ENCODE results near the gene GAD1. TPM values are rescaled to one million over a fixed set of nuclear protein-coding genes. Genes with fewer than 3 reads are reported as not detected.
A peak's percentile ranks its signal among the peaks of the same experiment; 100 is the strongest.

GAD1 gene
- 1 to 10 TPM; 1.5 to 2.2 TPM for total RNA-seq

- no peaks in the 10 kb centered on the region for H3K9me3 Mint-ChIP-seq
- peak; percentile 65 for DNase-seq
- H3K4me3 Mint-ChIP-seq: peak within 1 kb of the TSS; percentile 65
- POLR2A ChIA-PET: interaction anchor here (1.0 kb wide), 1 partner anchor 112 kb away, joined by 3 read pairs; the partner anchor contains the start of gene GORASP2
- H3K36me3 Mint-ChIP-seq (ENCODE audit: low read depth): no peaks in the 10 kb centered on the region
- CTCF ChIA-PET: interaction anchor here (0.6 to 2.2 kb wide), 23 partner anchors 9 to 899 kb away, joined by 3 to 16 read pairs (median 3); partner anchors contain the start of genes ERICH2 and SP5
- peak within 1 kb of the TSS; percentile 22 for H3K27ac Mint-ChIP-seq
- peaks cover 54% of the 10 kb centered on the region for H3K4me1 Mint-ChIP-seq
- peaks cover 91% of the 10 kb centered on the region for H3K27me3 Mint-ChIP-seq
Measured at GRCh38 chr2:170816504-170817092, at the start of gene GAD1. Gene GAD1, plus strand, starts transcription at chr2:170816887. Its CDS starts 1,705 bp downstream, at chr2:170818592.

DNA sequence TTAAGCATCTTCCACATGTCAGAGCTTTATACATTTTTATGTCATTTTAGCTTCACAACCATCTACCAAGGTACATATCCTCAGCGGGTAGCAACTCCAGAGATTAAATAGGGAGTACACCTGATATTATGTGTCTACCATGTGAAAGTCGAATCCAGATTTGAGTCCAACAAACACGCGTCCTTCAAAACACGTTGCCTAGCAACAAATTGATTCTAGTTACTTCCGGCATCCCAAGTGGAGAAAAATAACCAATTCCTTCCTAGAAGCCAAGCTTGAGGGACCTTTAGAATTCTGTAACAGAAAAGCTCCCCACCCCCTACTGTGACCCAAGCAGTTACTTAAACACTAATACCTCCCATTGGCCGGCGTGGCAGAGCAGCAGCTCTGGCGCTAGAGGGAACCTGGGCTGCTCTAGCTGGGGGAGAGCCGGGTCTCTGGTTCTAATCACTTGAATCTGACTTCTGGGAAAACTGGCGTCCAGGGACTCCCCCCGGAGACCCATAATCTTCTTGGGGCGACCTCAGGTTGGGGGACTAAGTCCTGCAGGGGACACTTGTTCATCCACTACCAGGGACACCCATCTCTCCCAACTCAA, 46.6 kb upstream of the GAD1 start, which contains the start of gene ERICH2:
Gene ERICH2 (plus strand): TSS at position 371 of the 598 bp plus-strand sequence. CDS start 304 bp downstream, outside the sequence.
- Mint-ChIP-seq H3K27ac (no peak within 1 kb of the TSS), H3K4me3 (peak within 1 kb of the TSS; percentile 74), H3K36me3 (ENCODE audit: low read depth) (no peaks in the 10 kb centered on the region), H3K27me3 (peaks cover 36% of the 10 kb centered on the region), H3K4me1 (peaks cover 13% of the 10 kb centered on the region), H3K9me3 (no peaks in the 10 kb centered on the region)
- DNase-seq: peak; percentile 50
- ChIA-PET POLR2A (no interaction called here), CTCF (interaction anchor here (0.6 to 1.2 kb wide), 7 partner anchors 9 to 409 kb away, joined by 3 to 4 read pairs (median 3); partner anchors contain the start of gene GAD1)

DNA sequence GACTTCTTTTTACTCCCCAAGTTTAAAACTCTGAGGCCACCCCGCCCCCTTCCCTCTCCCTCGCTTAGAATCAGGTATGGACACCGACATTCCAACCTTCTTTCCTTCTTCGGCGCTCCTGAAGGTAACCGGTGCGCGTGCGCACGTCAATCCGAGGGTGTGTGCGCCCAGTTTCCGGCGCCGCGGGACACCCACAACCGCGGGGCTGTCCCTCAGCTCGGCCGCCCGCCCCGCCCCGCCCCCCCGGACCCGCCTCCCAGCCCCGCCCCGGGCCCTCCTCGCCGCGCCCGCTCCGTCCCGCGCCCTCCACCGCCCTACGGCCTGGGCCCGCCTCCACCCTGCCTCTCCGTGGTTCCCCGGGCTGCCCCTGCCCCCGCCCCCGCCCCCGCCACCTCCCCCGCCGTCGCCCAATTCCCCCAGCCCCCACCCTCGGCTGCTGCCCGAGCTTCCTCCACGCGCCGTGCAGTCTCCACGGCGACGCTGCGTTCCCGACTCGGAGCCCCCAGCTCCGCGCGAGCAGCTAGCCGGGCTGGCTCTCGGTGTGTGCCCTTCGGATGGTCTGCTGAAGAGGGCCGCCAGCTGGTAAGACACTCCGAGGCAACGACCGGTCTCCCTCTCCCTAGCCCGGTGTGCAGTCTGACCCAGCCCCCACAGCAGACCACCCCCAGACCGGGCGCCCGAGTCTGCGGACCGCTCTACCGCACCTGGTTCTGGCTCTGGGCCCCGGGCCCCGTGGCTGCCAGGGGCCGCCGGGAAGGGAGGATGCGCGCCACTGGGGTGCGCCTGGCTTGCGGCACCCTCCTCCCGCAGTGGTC, 45.9 kb upstream of the GAD1 start:
- Mint-ChIP-seq H3K4me1 (peaks cover 13% of the 10 kb centered on the region), H3K27me3 (peaks cover 39% of the 10 kb centered on the region), H3K4me3 (peak overlapping the region; percentile 74), H3K9me3 (no peaks in the 10 kb centered on the region), H3K27ac (no peak overlapping the region), H3K36me3 (ENCODE audit: low read depth) (no peaks in the 10 kb centered on the region)
- CTCF ChIA-PET: interaction anchor here (1.0 to 1.7 kb wide), 4 partner anchors 8 to 410 kb away, joined by 3 to 4 read pairs (median 4); no protein-coding TSS in a partner anchor
- POLR2A ChIA-PET: no interaction called here
- DNase-seq: peak; percentile 75

DNA sequence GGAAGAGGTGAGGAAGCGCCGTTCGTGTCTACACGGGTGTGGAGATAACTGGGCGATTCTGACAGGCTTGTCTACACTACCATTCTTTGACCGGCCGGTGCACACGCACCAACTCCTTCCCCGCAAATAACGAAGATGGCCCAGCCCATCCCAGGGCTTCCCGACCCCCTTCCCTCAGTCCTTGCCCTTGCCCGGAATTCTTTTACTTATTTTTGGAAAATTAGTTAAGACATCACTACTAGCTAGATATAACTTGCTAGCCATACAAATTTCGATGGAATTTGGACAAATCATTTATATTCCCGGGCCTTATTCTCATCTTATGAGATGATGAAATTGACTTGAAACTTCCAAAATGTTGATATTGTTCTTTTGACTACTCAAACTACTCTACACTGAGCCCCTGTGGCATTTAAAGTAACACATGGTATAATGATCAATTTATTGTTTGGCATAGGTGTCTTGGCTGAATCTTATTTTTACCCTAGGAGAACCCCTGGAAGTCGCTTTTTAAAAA, 45.2 kb upstream of the GAD1 start:
- CTCF ChIA-PET: interaction anchor here (0.8 to 1.7 kb wide), 6 partner anchors 10 to 410 kb away, joined by 3 to 4 read pairs (median 4); no protein-coding TSS in a partner anchor
- POLR2A ChIA-PET: no interaction called here
- Mint-ChIP-seq H3K4me3 (peak overlapping the region; percentile 63), H3K27ac (no peak overlapping the region), H3K4me1 (peaks cover 13% of the 10 kb centered on the region), H3K9me3 (no peaks in the 10 kb centered on the region), H3K36me3 (ENCODE audit: low read depth) (no peaks in the 10 kb centered on the region), H3K27me3 (peaks cover 39% of the 10 kb centered on the region)
- no peak for DNase-seq

DNA sequence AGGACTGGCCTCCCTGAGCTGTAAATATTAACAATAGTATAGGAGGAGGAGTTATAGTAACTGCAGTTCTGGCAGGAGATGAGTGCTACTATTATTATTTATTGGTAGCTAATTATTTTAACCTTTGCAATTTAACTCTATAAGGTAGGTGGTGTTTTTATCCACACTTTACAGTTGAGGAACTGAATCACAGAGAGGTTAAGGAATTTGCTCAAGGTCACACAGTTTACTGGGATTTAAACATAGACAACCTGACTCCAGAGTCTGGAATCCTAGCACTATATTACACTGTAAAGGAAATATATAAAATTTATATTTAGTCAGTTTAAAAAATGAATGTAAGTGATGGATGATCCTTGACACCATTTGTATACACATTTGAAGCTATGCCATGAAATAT, 44.4 kb upstream of the GAD1 start:
- no peak for DNase-seq
- H3K27ac Mint-ChIP-seq: no peak overlapping the region
- peaks cover 13% of the 10 kb centered on the region for H3K4me1 Mint-ChIP-seq
- POLR2A ChIA-PET: no interaction called here
- H3K4me3 Mint-ChIP-seq: peak overlapping the region; percentile 48
- H3K36me3 Mint-ChIP-seq (ENCODE audit: low read depth): no peaks in the 10 kb centered on the region
- CTCF ChIA-PET: interaction anchor here (0.8 to 1.7 kb wide), 4 partner anchors 9 to 402 kb away, joined by 3 to 4 read pairs (median 4); no protein-coding TSS in a partner anchor
- H3K9me3 Mint-ChIP-seq: no peaks in the 10 kb centered on the region
- peaks cover 37% of the 10 kb centered on the region for H3K27me3 Mint-ChIP-seq

GRCh38 chr2:170774074-170774473, 42.6 kb upstream of the GAD1 start:
- CTCF ChIA-PET: no interaction called here
- Mint-ChIP-seq H3K36me3 (ENCODE audit: low read depth) (no peaks in the 10 kb centered on the region), H3K27ac (no peak overlapping the region), H3K9me3 (no peaks in the 10 kb centered on the region), H3K27me3 (peaks cover 43% of the 10 kb centered on the region), H3K4me1 (peaks cover 13% of the 10 kb centered on the region), H3K4me3 (no peak overlapping the region)
- POLR2A ChIA-PET: no interaction called here
- DNase-seq: no peak

DNA sequence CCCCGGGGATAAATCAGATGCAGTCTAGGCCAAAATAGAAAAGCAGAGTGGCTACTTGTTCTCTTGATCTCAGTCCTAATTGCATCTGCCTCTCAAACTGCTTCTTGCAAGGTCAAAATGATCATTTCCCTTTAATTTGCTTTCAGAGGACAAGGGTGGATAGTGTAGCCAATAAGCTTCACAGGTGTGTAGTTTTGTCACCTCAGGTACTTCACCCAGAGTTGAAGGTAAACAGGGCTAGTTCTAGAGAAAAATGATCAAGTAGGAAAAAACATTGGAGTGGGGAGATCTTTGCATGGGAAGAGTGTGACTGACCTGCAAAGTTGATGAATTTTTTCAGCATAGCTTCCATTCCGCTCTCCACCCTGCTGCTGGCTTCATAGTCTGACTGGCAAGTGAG, 37.8 kb upstream of the GAD1 start:
- peaks cover 30% of the 10 kb centered on the region for H3K27me3 Mint-ChIP-seq
- no peak overlapping the region for H3K27ac Mint-ChIP-seq
- ChIA-PET CTCF (interaction anchor here (1.0 kb wide), 1 partner anchor 9 kb away, joined by 3 read pairs; the partner anchor contains the start of gene ERICH2), POLR2A (no interaction called here)
- H3K4me1 Mint-ChIP-seq: no peaks in the 10 kb centered on the region
- no peak overlapping the region for H3K4me3 Mint-ChIP-seq
- no peak for DNase-seq
- no peaks in the 10 kb centered on the region for H3K9me3 Mint-ChIP-seq
- H3K36me3 Mint-ChIP-seq (ENCODE audit: low read depth): no peaks in the 10 kb centered on the region

GRCh38 chr2:170779304-170779703, 37.4 kb upstream of the GAD1 start:
- no peaks in the 10 kb centered on the region for H3K4me1 Mint-ChIP-seq
- H3K36me3 Mint-ChIP-seq (ENCODE audit: low read depth): no peaks in the 10 kb centered on the region
- DNase-seq: no peak
- CTCF ChIA-PET: interaction anchor here (1.0 kb wide), 1 partner anchor 9 kb away, joined by 3 read pairs; the partner anchor contains the start of gene ERICH2
- POLR2A ChIA-PET: no interaction called here
- no peak overlapping the region for H3K27ac Mint-ChIP-seq
- peaks cover 28% of the 10 kb centered on the region for H3K27me3 Mint-ChIP-seq
- H3K9me3 Mint-ChIP-seq: no peaks in the 10 kb centered on the region
- H3K4me3 Mint-ChIP-seq: no peak overlapping the region

DNA sequence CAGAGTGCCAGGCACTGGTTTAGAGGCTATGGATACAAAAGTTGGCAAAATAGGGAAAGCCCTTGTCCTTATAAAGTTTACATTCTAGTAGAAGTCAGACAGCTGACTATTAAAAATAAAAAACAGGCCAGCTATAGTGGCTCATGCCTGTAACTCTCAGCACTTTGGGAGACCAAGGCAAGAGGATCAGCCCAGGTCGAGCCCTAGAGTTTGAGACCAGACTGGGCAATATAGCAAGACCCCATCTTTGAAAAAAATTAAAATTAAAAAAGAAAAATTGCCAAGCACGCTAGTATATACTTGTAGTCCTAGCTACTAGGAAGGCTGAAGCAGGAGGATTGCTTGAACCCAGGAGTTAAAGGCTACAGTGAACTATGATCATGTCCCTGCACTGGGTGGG, 34.0 kb upstream of the GAD1 start:
- H3K27ac Mint-ChIP-seq: no peak overlapping the region
- H3K36me3 Mint-ChIP-seq (ENCODE audit: low read depth): no peaks in the 10 kb centered on the region
- peaks cover 37% of the 10 kb centered on the region for H3K27me3 Mint-ChIP-seq
- H3K4me1 Mint-ChIP-seq: no peaks in the 10 kb centered on the region
- no peaks in the 10 kb centered on the region for H3K9me3 Mint-ChIP-seq
- no peak overlapping the region for H3K4me3 Mint-ChIP-seq
- CTCF ChIA-PET: no interaction called here
- POLR2A ChIA-PET: no interaction called here
- DNase-seq: no peak

DNA sequence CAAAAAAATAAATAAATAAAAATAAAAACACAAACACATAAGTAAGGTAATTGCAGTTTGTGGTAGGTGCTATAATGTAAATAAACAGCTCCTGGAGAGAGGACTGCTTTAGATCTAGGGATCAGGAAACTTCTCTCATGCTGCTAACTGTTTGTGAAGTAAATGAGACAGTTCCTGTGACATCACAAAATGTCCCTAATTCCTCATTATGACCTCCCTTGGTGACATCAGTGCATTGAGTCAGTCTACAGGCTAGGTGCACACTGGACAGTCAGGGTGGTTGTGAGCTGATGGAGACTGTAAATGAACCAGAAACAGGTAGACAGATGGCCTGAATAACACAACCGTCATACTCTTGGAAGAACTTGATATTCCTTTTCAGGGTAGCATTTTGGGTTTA, 33.1 kb upstream of the GAD1 start:
- Mint-ChIP-seq H3K9me3 (no peaks in the 10 kb centered on the region), H3K27me3 (peaks cover 38% of the 10 kb centered on the region), H3K36me3 (ENCODE audit: low read depth) (no peaks in the 10 kb centered on the region), H3K27ac (no peak overlapping the region), H3K4me3 (no peak overlapping the region), H3K4me1 (no peaks in the 10 kb centered on the region)
- no peak for DNase-seq
- ChIA-PET CTCF (no interaction called here), POLR2A (no interaction called here)

DNA sequence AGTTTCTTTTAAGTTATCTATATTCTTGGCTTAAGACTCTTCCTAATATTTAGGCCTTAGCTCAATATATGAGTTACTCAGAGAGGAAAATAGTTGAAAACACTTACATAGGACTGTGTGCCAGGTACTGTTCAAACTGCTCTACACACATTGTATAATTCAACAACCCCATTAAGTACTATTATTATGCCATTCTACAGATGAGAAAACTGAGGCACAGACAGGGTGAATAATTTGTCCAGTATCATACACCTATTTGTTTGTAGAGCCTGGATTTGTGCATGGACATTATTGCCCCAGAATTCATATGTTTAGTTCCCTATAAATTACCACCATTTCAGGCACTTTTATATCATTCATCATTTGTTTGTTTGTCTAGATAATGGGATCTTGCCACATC, 17.7 kb upstream of the GAD1 start:
- no peaks in the 10 kb centered on the region for H3K9me3 Mint-ChIP-seq
- H3K36me3 Mint-ChIP-seq (ENCODE audit: low read depth): no peaks in the 10 kb centered on the region
- no peak for DNase-seq
- no peaks in the 10 kb centered on the region for H3K4me1 Mint-ChIP-seq
- ChIA-PET CTCF (no interaction called here), POLR2A (no interaction called here)
- H3K27ac Mint-ChIP-seq: no peak overlapping the region
- H3K4me3 Mint-ChIP-seq: no peak overlapping the region
- peaks cover 25% of the 10 kb centered on the region for H3K27me3 Mint-ChIP-seq

DNA sequence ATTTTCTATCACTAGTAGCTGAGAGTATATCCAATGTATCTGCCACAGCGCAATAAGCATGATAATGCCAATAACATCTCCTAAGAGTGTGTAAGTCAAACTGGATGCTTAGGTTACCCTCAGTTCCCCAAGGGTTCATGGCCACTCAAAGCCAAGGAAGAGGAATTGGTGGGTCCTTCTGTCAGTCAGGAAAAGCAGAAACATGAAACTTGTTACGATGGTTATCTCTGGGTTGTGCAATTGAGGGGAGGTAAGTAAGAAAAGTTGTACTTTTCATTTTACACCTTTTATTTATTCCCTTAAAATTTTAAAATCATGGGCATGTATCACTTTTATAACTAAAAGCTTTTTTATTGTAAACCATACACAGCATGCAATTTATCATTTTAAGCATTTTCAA, 10.1 kb upstream of the GAD1 start:
- DNase-seq: no peak
- Mint-ChIP-seq H3K27ac (no peak overlapping the region), H3K27me3 (peaks cover 8% of the 10 kb centered on the region), H3K36me3 (ENCODE audit: low read depth) (no peaks in the 10 kb centered on the region), H3K9me3 (no peaks in the 10 kb centered on the region), H3K4me3 (no peak overlapping the region), H3K4me1 (no peaks in the 10 kb centered on the region)
- POLR2A ChIA-PET: no interaction called here
- CTCF ChIA-PET: interaction anchor here (1.6 to 2.0 kb wide), 2 partner anchors 397 to 445 kb away, joined by 5 to 6 read pairs; no protein-coding TSS in a partner anchor

Measured in activated CD4-positive, alpha-beta memory T cell treated with anti-CD3 and anti-CD28 coated beads, Interleukin-2, amount 10 ng/mL, durations not matched to agents 7 days and 5 days (primary cell).